HCT116 (cell line): Measurements from ENCODE around the gene SENP1. TPM values are rescaled to one million over a fixed set of nuclear protein-coding genes. Genes with fewer than 3 reads are reported as not detected.

Source experiments
- ATAC-seq: fragments of 200-7000 bp; cut with Tn5 transposase; 2 replicates; pipeline ENCODE4 v1.9.1; 2020; ENCODE audit warnings: mild to moderate bottlenecking, moderate library complexity
- BruUV-seq: library from RNA; stranded (reverse); fragments of 400-500 nt; replicated peaks from 2 replicates; lab custom pipeline; 2021; lab: Mats Ljungman, UMichigan
- CTCF ChIA-PET: fragments of 300-600 bp; sonication (Branson Sonifier 250); formaldehyde crosslinking; loops from one replicate; lab custom pipeline; 2021; ENCODE audit warnings: antibody characterized with exemption; lab: Charles Lee
- POLR2A ChIA-PET: fragments of 300-600, 350-600 bp; sonication (Branson Sonifier 250); formaldehyde crosslinking; loops from one replicate; lab custom pipeline; 2021; ENCODE audit warnings: antibody characterized with exemption; lab: Charles Lee
- RAD21 ChIA-PET, 2 experiments: fragments of 300-600 bp; sonication (Branson Sonifier 250); formaldehyde crosslinking; loops; one replicate each; lab custom pipeline; 2023; ENCODE audit warnings: low total read pairs in 2 of 2; ENCODE audit not compliant: uncharacterized antibody in 2 of 2, unreplicated experiment in 2 of 2, low non-redundant PET in 1 of 2; lab: Charles Lee
- DNase-seq: peaks from one replicate; pipeline ENCODE4 v3.0.0-alpha.2; 2010; ENCODE audit warnings: low read depth, low spot score
- H2AFZ ChIP-seq: fragments of 200-600 bp; shearing (Covaris generic), sonication (generic); 2 replicates; pipeline ENCODE4 v1.6.1; 2017; ENCODE audit warnings: low read depth, mixed run types, mixed read lengths, antibody characterized with exemption, low read length; ENCODE audit not compliant: poor library complexity, severe bottlenecking
- H3K27ac ChIP-seq: 2 replicates; pipeline ENCODE4 v1.5.1; 2012; ENCODE audit warnings: low read depth, low read length
- H3K27me3 ChIP-seq: fragments of 200-600 bp; sonication (generic); 2 replicates; pipeline ENCODE4 v1.6.1; 2016; ENCODE audit warnings: mixed run types, low read length, mixed read lengths; ENCODE audit not compliant: insufficient read depth
- H3K36me3 ChIP-seq, 2 experiments: fragments of 200-500 bp in 1 of 2; fragments of 200-600 bp in 1 of 2; sonication (Bioruptor generic) in 1 of 2; sonication (generic) in 1 of 2; 2 replicates each; pipeline versions ENCODE4 v1.5.1 to v1.6.1; 2014 to 2016; ENCODE audit warnings: low read length in 2 of 2, inconsistent platforms in 1 of 2, mixed read lengths in 1 of 2, mixed run types in 1 of 2; ENCODE audit not compliant: insufficient read depth in 2 of 2, control insufficient read depth in 1 of 2
- H3K4me1 ChIP-seq, 2 experiments: fragments of 200-600 bp in 1 of 2; sonication (generic) in 1 of 2; 2 replicates each; pipeline versions ENCODE4 v1.5.1 to v1.6.1; 2012 to 2017; ENCODE audit warnings: low read length in 2 of 2, inconsistent platforms in 1 of 2, mild to moderate bottlenecking in 1 of 2, mixed read lengths in 1 of 2, mixed run types in 1 of 2, moderate library complexity in 1 of 2; ENCODE audit not compliant: insufficient read depth in 2 of 2, control insufficient read depth in 1 of 2
- H3K4me2 ChIP-seq: fragments of 200-600 bp; sonication (generic); 2 replicates; pipeline ENCODE4 v1.6.1; 2017; ENCODE audit warnings: mixed run types, low read length, mixed read lengths
- H3K4me3 ChIP-seq, 2 experiments: fragments of 200-600 bp in 1 of 2; sonication (generic) in 1 of 2; replicated peaks in 1 of 2; 2 replicates each; pipeline ENCODE4 v1.5.1; 2011 to 2016; ENCODE audit warnings: low read length in 2 of 2, control low read depth in 1 of 2, low read depth in 1 of 2, mild to moderate bottlenecking in 1 of 2, mixed read lengths in 1 of 2, mixed run types in 1 of 2
- H3K79me2 ChIP-seq: fragments of 200-600 bp; sonication (generic); 2 replicates; pipeline ENCODE4 v1.6.1; 2017; ENCODE audit warnings: mild to moderate bottlenecking, mixed run types, low read length, moderate library complexity, mixed read lengths; ENCODE audit not compliant: insufficient read depth
- H3K9ac ChIP-seq: fragments of 200-600 bp; sonication (generic); 2 replicates; pipeline ENCODE4 v1.6.1; 2016; ENCODE audit warnings: low read length, mixed read lengths
- H3K9me2 ChIP-seq: fragments of 200-600 bp; sonication (generic), shearing (Covaris generic); 2 replicates; pipeline ENCODE4 v1.6.1; 2017; ENCODE audit warnings: mixed run types, mild to moderate bottlenecking, moderate library complexity; ENCODE audit not compliant: insufficient read depth
- H3K9me3 ChIP-seq, 2 experiments: fragments of 200-500 bp in 1 of 2; fragments of 200-600 bp in 1 of 2; sonication (Bioruptor generic) in 1 of 2; sonication (generic) in 1 of 2; 2 replicates each; pipeline ENCODE4 v1.6.1; 2014 to 2017; ENCODE audit warnings: low read length in 2 of 2, mixed read lengths in 2 of 2, inconsistent platforms in 1 of 2, low read depth in 1 of 2, mild to moderate bottlenecking in 1 of 2, mixed run types in 1 of 2, moderate library complexity in 1 of 2; ENCODE audit not compliant: control insufficient read depth in 1 of 2, insufficient read depth in 1 of 2
- H4K20me1 ChIP-seq: fragments of 200-600 bp; sonication (generic), shearing (Covaris generic); 2 replicates; pipeline ENCODE4 v1.6.1; 2017; ENCODE audit warnings: mixed run types, mild to moderate bottlenecking, moderate library complexity; ENCODE audit not compliant: insufficient read depth
- CBX3 ChIP-seq: IDR thresholded peaks from 2 replicates; pipeline ENCODE4 v1.6.1; 2012; ENCODE audit warnings: low read depth
- EGR1 ChIP-seq: IDR thresholded peaks from 2 replicates; pipeline ENCODE4 v1.6.1; 2012; ENCODE audit warnings: low read depth
- ELF1 ChIP-seq: IDR thresholded peaks from 2 replicates; pipeline ENCODE4 v1.6.1; 2012; ENCODE audit warnings: low read depth, borderline replicate concordance
- EZH2 ChIP-seq: fragments of 200-600 bp; sonication (generic); IDR thresholded peaks from 2 replicates; pipeline ENCODE4 v1.6.1; 2017; ENCODE audit warnings: antibody characterized with exemption, mixed run types
- EZH2phosphoT487 ChIP-seq: fragments of 200-600 bp; IDR thresholded peaks from 2 replicates; pipeline ENCODE4 v1.6.1; 2018; ENCODE audit warnings: antibody characterized with exemption, borderline replicate concordance
- FOSL1 ChIP-seq: IDR thresholded peaks from 2 replicates; pipeline ENCODE4 v1.6.1; 2012; ENCODE audit warnings: low read depth
- POLR2A ChIP-seq: IDR thresholded peaks from 2 replicates; pipeline ENCODE4 v1.7.0; 2011; ENCODE audit warnings: borderline replicate concordance; ENCODE audit not compliant: insufficient read depth, insufficient read length; ENCODE audit errors: extremely low read depth
- POLR2AphosphoS5 ChIP-seq: IDR thresholded peaks from 2 replicates; pipeline ENCODE4 v1.6.1; 2011; ENCODE audit warnings: mild to moderate bottlenecking, low read depth, low read length, moderate library complexity
- RAD21 ChIP-seq: IDR thresholded peaks from 2 replicates; pipeline ENCODE4 v1.6.1; 2012; ENCODE audit warnings: low read depth, mild to moderate bottlenecking
- SIN3A ChIP-seq: IDR thresholded peaks from 2 replicates; pipeline ENCODE4 v1.6.1; 2012; ENCODE audit warnings: low read depth
- SP1 ChIP-seq: IDR thresholded peaks from 2 replicates; pipeline ENCODE4 v1.6.1; 2012; ENCODE audit warnings: low read depth
- TCF7L2 ChIP-seq: IDR thresholded peaks from 2 replicates; pipeline ENCODE4 v1.7.0; 2011; ENCODE audit warnings: borderline replicate concordance, inconsistent platforms; ENCODE audit not compliant: insufficient read depth, insufficient read length; ENCODE audit errors: extremely low read depth
- YY1 ChIP-seq: IDR thresholded peaks from 2 replicates; pipeline ENCODE4 v1.6.1; 2011; ENCODE audit warnings: low read length, low read depth, moderate library complexity, mild to moderate bottlenecking; ENCODE audit not compliant: insufficient replicate concordance; ENCODE audit errors: extremely low read depth
- ZFX ChIP-seq: fragments of 450-650 bp; IDR thresholded peaks from 2 replicates; pipeline ENCODE4 v1.6.1; 2017
- ZNF274 ChIP-seq: fragments of 200-500 bp; sonication (Bioruptor generic); IDR thresholded peaks from 2 replicates; pipeline ENCODE4 v1.6.1; 2014; ENCODE audit warnings: mild to moderate bottlenecking, low read depth, low read length, inconsistent platforms
- intact Hi-C: fragments of 100-400 bp; cut with micrococcal nuclease; formaldehyde crosslinking; loops from 2 replicates; pipeline ENCODE4 v1.10.0; 2022
- total RNA-seq: library from RNA; stranded (reverse); gene quantifications from one replicate; pipeline ENCODE4 v1.2.1, GENCODE V29; 2021; ENCODE audit not compliant: unreplicated experiment
- TF ChIP-seq, protein P1 (sequence below), 3 experiments: fragments of 200-600 bp in 1 of 3; sonication (generic) in 1 of 3; IDR thresholded peaks in 2 of 3; conservative IDR thresholded peaks in 1 of 3; 2 replicates each; pipeline ENCODE4 v1.5.1; 2012 to 2017; ENCODE audit warnings: low read depth in 2 of 3, low read length in 2 of 3, antibody characterized with exemption in 1 of 3, borderline replicate concordance in 1 of 3, control low read depth in 1 of 3, mild to moderate bottlenecking in 1 of 3, mixed read lengths in 1 of 3, mixed run types in 1 of 3, moderate library complexity in 1 of 3; ENCODE audit not compliant: insufficient read depth in 1 of 3
- TF ChIP-seq, protein P2 (sequence below): IDR thresholded peaks from 2 replicates; pipeline ENCODE4 v1.6.1; 2012

Gene SENP1
- total RNA-seq, 1 experiment from 2014 or later = 17.7 TPM

DNA sequence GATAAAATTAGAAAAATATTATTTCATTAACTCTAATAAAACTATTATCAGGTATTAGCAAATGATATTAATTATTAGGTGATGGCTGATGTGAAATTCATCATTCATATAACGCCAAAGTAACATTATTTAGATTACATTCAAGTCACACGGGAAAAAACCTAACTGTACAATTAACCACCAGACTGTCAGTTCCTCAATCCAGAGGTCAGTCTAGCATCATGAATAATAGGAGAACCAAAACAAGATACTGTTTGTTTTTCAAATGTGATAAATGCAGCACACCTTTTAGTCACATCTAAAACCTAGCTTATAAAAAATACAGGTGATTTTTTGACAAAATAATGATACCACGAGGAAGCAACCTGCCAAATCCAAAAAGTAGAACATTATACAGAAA is 19.6 kb downstream of the SENP1 start (continued):
- no peak for TF ChIP-seq YY1
- TF ChIP-seq, protein P1, sequence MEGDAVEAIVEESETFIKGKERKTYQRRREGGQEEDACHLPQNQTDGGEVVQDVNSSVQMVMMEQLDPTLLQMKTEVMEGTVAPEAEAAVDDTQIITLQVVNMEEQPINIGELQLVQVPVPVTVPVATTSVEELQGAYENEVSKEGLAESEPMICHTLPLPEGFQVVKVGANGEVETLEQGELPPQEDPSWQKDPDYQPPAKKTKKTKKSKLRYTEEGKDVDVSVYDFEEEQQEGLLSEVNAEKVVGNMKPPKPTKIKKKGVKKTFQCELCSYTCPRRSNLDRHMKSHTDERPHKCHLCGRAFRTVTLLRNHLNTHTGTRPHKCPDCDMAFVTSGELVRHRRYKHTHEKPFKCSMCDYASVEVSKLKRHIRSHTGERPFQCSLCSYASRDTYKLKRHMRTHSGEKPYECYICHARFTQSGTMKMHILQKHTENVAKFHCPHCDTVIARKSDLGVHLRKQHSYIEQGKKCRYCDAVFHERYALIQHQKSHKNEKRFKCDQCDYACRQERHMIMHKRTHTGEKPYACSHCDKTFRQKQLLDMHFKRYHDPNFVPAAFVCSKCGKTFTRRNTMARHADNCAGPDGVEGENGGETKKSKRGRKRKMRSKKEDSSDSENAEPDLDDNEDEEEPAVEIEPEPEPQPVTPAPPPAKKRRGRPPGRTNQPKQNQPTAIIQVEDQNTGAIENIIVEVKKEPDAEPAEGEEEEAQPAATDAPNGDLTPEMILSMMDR (IDR thresholded peaks at IDR 0.05 in 2 of 3, conservative IDR thresholded peaks at IDR 0.05 in 1 of 3; ENCODE audit: borderline replicate concordance in 1 of 3, insufficient read depth in 1 of 3, low read depth in 2 of 3, low read length in 2 of 3) = no peak
- no peak for TF ChIP-seq EZH2
- no peak for TF ChIP-seq SP1
- TF ChIP-seq ZFX = no peak
- TF ChIP-seq ELF1 = no peak
- no peak for TF ChIP-seq FOSL1
- no peak for TF ChIP-seq EZH2phosphoT487
- no peak for TF ChIP-seq POLR2A
- TF ChIP-seq SIN3A = no peak
- TF ChIP-seq POLR2AphosphoS5 = no peak
- TF ChIP-seq, protein P2, sequence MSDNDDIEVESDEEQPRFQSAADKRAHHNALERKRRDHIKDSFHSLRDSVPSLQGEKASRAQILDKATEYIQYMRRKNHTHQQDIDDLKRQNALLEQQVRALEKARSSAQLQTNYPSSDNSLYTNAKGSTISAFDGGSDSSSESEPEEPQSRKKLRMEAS = no peak
- TF ChIP-seq EGR1 = no peak

DNA sequence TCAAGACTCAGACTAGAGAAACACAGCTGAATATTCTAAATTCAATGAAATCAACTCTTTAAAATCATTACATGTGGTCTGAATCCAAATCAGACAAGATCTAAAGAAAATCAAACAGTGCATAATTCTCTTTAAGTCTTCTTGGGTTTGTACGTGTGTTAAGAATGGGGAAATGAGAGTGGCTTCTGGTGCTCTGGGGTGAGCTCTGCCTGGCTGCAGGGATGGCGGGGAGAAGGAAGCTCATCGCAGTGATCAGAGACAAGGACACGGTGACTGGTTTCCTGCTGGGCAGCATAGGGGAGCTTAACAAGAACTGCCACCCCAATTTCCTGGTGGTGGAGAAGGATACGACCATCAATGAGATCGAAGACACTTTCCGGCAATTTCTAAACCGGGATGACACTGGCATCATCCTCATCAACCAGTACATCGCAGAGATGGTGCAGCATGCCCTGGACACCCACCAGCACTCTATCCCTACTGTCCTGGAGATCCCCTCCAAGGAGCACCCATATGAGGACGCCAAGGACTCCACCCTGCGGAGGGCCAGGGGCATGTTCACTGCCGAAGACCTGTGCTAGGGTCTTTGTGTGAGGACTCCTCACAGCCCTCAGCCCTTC is 20.9 kb downstream of the SENP1 start:
- no TSS peak for BruUV-seq
- Histone ChIP-seq H3K27me3 (no peaks in the 10 kb centered on the region), H3K36me3 (peaks cover 28 to 30% of the 10 kb centered on the region in 2 experiments; a peak in 3 of 4 replicates), H4K20me1 (no peaks in the 10 kb centered on the region), H3K4me3 (no peak overlapping the region), H3K9me3 (no peaks in the 10 kb centered on the region), H2AFZ (no peak overlapping the region), H3K9ac (no peak overlapping the region), H3K79me2 (no peaks in the 10 kb centered on the region), H3K4me1 (no peaks in the 10 kb centered on the region), H3K9me2 (no peaks in the 10 kb centered on the region), H3K27ac (no peak overlapping the region), H3K4me2 (no peak overlapping the region)
- ChIA-PET RAD21 (no interaction called here), CTCF (interaction anchor here (0.9 to 1.5 kb wide), 3 partner anchors 80 to 370 kb away, joined by 4 to 6 read pairs (median 5); no protein-coding TSS in a partner anchor), POLR2A (no interaction called here)
- no peak for TF ChIP-seq TCF7L2
- no peak for TF ChIP-seq CBX3
- no peak for TF ChIP-seq ZNF274
- TF ChIP-seq RAD21 = no peak
- no peak for TF ChIP-seq EZH2phosphoT487
- no peak for TF ChIP-seq ZFX
- TF ChIP-seq POLR2A = no peak
- no peak for TF ChIP-seq FOSL1
- TF ChIP-seq, protein P1 (IDR thresholded peaks at IDR 0.05 in 2 of 3, conservative IDR thresholded peaks at IDR 0.05 in 1 of 3; ENCODE audit: borderline replicate concordance in 1 of 3, insufficient read depth in 1 of 3, low read depth in 2 of 3, low read length in 2 of 3) = no peak
- no peak for TF ChIP-seq YY1
- no peak for DNase-seq
- ATAC-seq = no peak
- intact Hi-C loops = loop anchor here (1.0 kb wide), 2 partner anchors 80 to 533 kb away; no protein-coding TSS in a partner anchor
